ENCODE results near the gene POF1B. TPM values are rescaled to one million over a fixed set of nuclear protein-coding genes. Genes with fewer than 3 reads are reported as not detected.

The POF1B gene
- total RNA-seq, 1 donor from 2014 or later: not detected

GRCh38 chrX:85243155-85243554 lies 136.3 kb downstream of the POF1B start:
- peak overlapping the region; percentile 88 for H2AFZ ChIP-seq (ENCODE audit: low read depth, low read length)
- no peak for TF ChIP-seq EZH2 (IDR thresholded peaks at IDR 0.05; ENCODE audit: insufficient read depth, low read length)
- TF ChIP-seq CTCF (IDR thresholded peaks at IDR 0.05; ENCODE audit: insufficient read depth, low read depth, low read length): no peak
- Mint-ChIP-seq H3K4me3 (ENCODE audit: unreplicated experiment) (peak overlapping the region; percentile 84), H3K9me3 (ENCODE audit: unreplicated experiment) (no peaks in the 10 kb centered on the region), H3K27ac (ENCODE audit: unreplicated experiment) (peak overlapping the region; percentile 82), H3K36me3 (ENCODE audit: low read depth, unreplicated experiment) (no peaks in the 10 kb centered on the region), H3K27me3 (ENCODE audit: low read depth, unreplicated experiment) (no peaks in the 10 kb centered on the region), H3K4me1 (ENCODE audit: low read depth, unreplicated experiment) (peaks cover 2% of the 10 kb centered on the region)
- peak overlapping the region; percentile 90 for H3K9ac ChIP-seq (ENCODE audit: low read length)
- H3K27me3 ChIP-seq (ENCODE audit: insufficient read depth, low read length): no peaks in the 10 kb centered on the region
- FAIRE-seq (no peak), DNase-seq (ENCODE audit: low read depth) (no peak)
- peaks cover 20% of the 10 kb centered on the region for H3K79me2 ChIP-seq (ENCODE audit: insufficient read depth, low read length)
- H3K4me1 ChIP-seq (ENCODE audit: insufficient read depth, low read length): no peaks in the 10 kb centered on the region
- H3K4me2 ChIP-seq (ENCODE audit: low read length): peak overlapping the region; percentile 83
- no peaks in the 10 kb centered on the region for H4K20me1 ChIP-seq (ENCODE audit: insufficient read depth, low read length)
- H3K4me3 ChIP-seq (ENCODE audit: insufficient read depth, low read depth, low read length): peak overlapping the region; percentile 87
- no peaks in the 10 kb centered on the region for H3K36me3 ChIP-seq (ENCODE audit: insufficient read depth, low read length)
- H3K27ac ChIP-seq (ENCODE audit: low read depth, low read length): no peak overlapping the region
- no peaks in the 10 kb centered on the region for H3K9me3 ChIP-seq (ENCODE audit: insufficient read depth, low read depth, low read length)

Other genes starting within 250 kb of the POF1B start
- gene SATL1, start 135.9 kb downstream of the POF1B start, total RNA-seq: 0.09 and 0.19 TPM in 2 replicates
- gene ZNF711, start 135.7 kb downstream of the POF1B start, total RNA-seq: 10.8 and 12.5 TPM in 2 replicates

All from astrocyte (in vitro differentiated cells and primary cell).